ENCODE data around the gene CXCL10. TPM values are rescaled to one million over a fixed set of nuclear protein-coding genes. Genes with fewer than 3 reads are reported as not detected.

The CXCL10 gene
- total and polyA plus RNA-seq, 7 donors: 0.06 to 1.5 (median 0.23) TPM; not detected in 1

GRCh38 chr4:75973766-75974165 lies 49.5 kb downstream of the CXCL10 start:
- Histone ChIP-seq H3K4me1 (no peaks in the 10 kb centered on the region), H3K27me3 (ENCODE audit: insufficient read depth in 3 of 3, low read length in 2 of 3) (no peaks in the 10 kb centered on the region), H3K4me3 (no peak overlapping the region), H3K27ac (no peak overlapping the region), H3K36me3 (ENCODE audit: insufficient read depth in 1 of 2, low read depth in 1 of 2) (peaks cover 26 to 100% of the 10 kb centered on the region in 2 donors), H3K9me3 (no peaks in the 10 kb centered on the region)
- DNase-seq (no peak), ATAC-seq (no peak)
- intact Hi-C loops (cut with DNase I): loop anchor here in 1 of 2 donors (5.0 kb wide), 1 partner anchor 166 kb away; no protein-coding TSS in a partner anchor
- TF ChIP-seq, protein P1, sequence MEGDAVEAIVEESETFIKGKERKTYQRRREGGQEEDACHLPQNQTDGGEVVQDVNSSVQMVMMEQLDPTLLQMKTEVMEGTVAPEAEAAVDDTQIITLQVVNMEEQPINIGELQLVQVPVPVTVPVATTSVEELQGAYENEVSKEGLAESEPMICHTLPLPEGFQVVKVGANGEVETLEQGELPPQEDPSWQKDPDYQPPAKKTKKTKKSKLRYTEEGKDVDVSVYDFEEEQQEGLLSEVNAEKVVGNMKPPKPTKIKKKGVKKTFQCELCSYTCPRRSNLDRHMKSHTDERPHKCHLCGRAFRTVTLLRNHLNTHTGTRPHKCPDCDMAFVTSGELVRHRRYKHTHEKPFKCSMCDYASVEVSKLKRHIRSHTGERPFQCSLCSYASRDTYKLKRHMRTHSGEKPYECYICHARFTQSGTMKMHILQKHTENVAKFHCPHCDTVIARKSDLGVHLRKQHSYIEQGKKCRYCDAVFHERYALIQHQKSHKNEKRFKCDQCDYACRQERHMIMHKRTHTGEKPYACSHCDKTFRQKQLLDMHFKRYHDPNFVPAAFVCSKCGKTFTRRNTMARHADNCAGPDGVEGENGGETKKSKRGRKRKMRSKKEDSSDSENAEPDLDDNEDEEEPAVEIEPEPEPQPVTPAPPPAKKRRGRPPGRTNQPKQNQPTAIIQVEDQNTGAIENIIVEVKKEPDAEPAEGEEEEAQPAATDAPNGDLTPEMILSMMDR (IDR thresholded peaks at IDR 0.05): no peak

Other genes with a start within 250 kb of the CXCL10 start
- not detected for gene PPEF2, start 121.0 kb downstream of the CXCL10 start, total RNA-seq
- under 1 TPM in 2 of 3 donors, not detected in 1; 0.05 to 0.08 TPM for gene PPEF2, start 121.0 kb downstream of the CXCL10 start, polyA plus RNA-seq
- gene NAAA, start 82.5 kb downstream of the CXCL10 start, total RNA-seq: 1 to 10 TPM; 3.3 to 9.9 (median 7.8) TPM
- 1 to 10 TPM; 3.5 to 5.2 (median 3.8) TPM for gene NAAA, start 82.5 kb downstream of the CXCL10 start, polyA plus RNA-seq
- 10 to 100 TPM; 27.0 to 44.3 (median 30.7) TPM for gene SDAD1, start 32.6 kb downstream of the CXCL10 start, total RNA-seq
- 10 to 100 TPM; 18.6 to 34.6 (median 21.5) TPM for gene SDAD1, start 32.6 kb downstream of the CXCL10 start, polyA plus RNA-seq
- gene CXCL9, start 16.0 kb downstream of the CXCL10 start, total RNA-seq: under 1 TPM; 0.10 to 0.51 (median 0.44) TPM
- gene CXCL9, start 16.0 kb downstream of the CXCL10 start, polyA plus RNA-seq: under 1 TPM; 0.03 to 0.14 (median 0.11) TPM
- under 1 TPM in 1 of 4 donors, not detected in 3; 0.37 TPM for gene CXCL11, start 12.6 kb upstream of the CXCL10 start, total RNA-seq
- gene CXCL11, start 12.6 kb upstream of the CXCL10 start, polyA plus RNA-seq: under 1 TPM in 2 of 3 donors, not detected in 1; 0.03 to 0.15 TPM
- 100 to 1,000 TPM in 3 of 4 donors, 10 to 100 TPM in 1; 64.6 to 218 (median 138) TPM for gene ART3, start 51.2 kb upstream of the CXCL10 start, total RNA-seq
- gene ART3, start 51.2 kb upstream of the CXCL10 start, polyA plus RNA-seq: 100 to 1,000 TPM in 2 of 3 donors, 10 to 100 TPM in 1; 33.1 to 199 (median 108) TPM
- 10 to 100 TPM; 14.1 to 25.9 (median 17.6) TPM for gene NUP54, start 124.9 kb upstream of the CXCL10 start, total RNA-seq
- 10 to 100 TPM; 14.2 to 26.0 (median 25.4) TPM for gene NUP54, start 124.9 kb upstream of the CXCL10 start, polyA plus RNA-seq
- 100 to 1,000 TPM; 109 to 199 (median 170) TPM for gene SCARB2, start 190.3 kb upstream of the CXCL10 start, total RNA-seq
- 100 to 1,000 TPM in 1 of 3 donors, 10 to 100 TPM in 2; 58.5 to 107 (median 81.7) TPM for gene SCARB2, start 190.3 kb upstream of the CXCL10 start, polyA plus RNA-seq
- 1 to 10 TPM; 1.7 to 4.6 (median 3.2) TPM for gene FAM47E, start 228.2 kb upstream of the CXCL10 start, total RNA-seq
- gene FAM47E, start 228.2 kb upstream of the CXCL10 start, polyA plus RNA-seq: 1 to 10 TPM; 1.2 to 2.6 (median 1.5) TPM